Skeletal muscle satellite cell (primary cell): ENCODE data around the gene IGF2.
"Not testable (repeated sequence)": the region's sequence is repeated elsewhere in the genome, so short reads cannot be mapped to it uniquely, and the experiment has no call there.

ENCODE experiments used
- H3K27me3 ChIP-seq: 2 replicates; pipeline ENCODE4 v1.7.0; 2013; ENCODE audit warnings: low read length; ENCODE audit not compliant: control insufficient read depth, insufficient read depth
- H3K36me3 ChIP-seq: 2 replicates; pipeline ENCODE4 v1.7.0; 2013; ENCODE audit warnings: mild to moderate bottlenecking, control low read depth, low read length; ENCODE audit not compliant: insufficient read depth
- H3K4me1 ChIP-seq: 2 replicates; pipeline ENCODE4 v1.7.0; 2013; ENCODE audit warnings: low read length; ENCODE audit not compliant: control insufficient read depth, insufficient read depth
- H3K4me2 ChIP-seq: 2 replicates; pipeline ENCODE4 v1.7.0; 2013; ENCODE audit warnings: mild to moderate bottlenecking, low read length
- H3K4me3 ChIP-seq: 2 replicates; pipeline ENCODE4 v1.7.0; 2013; ENCODE audit warnings: low read length
- H3K9ac ChIP-seq: 2 replicates; pipeline ENCODE4 v1.7.0; 2013; ENCODE audit warnings: mild to moderate bottlenecking, low read depth, low read length, moderate library complexity
- H3K9me3 ChIP-seq: replicated peaks from 2 replicates; pipeline ENCODE4 v1.7.0; 2013; ENCODE audit warnings: mild to moderate bottlenecking, control low read depth, low read length

Gene IGF2

DNA sequence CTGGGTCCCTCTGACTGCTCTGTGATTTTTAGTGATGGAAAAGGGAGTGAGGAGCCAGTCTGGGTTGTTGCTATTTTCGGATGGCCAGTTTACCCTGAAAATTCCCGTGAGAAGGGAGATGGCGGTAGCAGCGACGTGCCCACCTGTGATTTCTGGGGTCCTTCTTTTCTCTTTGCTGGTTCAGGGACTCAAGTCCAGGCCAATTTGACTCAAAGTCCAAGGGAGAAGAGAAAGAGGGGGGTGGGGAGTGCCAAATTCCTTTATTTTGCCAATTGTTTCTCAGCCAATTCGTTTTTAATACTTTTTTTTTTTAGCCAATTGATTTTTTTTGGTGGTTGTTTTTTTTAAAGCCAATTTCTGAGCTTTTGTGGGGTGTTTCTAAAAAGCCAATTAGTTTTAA lies 6.9 kb downstream of the IGF2 start:
- H3K36me3 ChIP-seq: peaks cover 5% of the 10 kb centered on the region
- H3K9ac ChIP-seq: no peak overlapping the region
- H3K4me2 ChIP-seq: no peak overlapping the region
- H3K4me1 ChIP-seq: peaks cover 10% of the 10 kb centered on the region
- H3K27me3 ChIP-seq: peaks cover 3% of the 10 kb centered on the region
- H3K9me3 ChIP-seq: no peaks in the 10 kb centered on the region
- no peak overlapping the region for H3K4me3 ChIP-seq

DNA sequence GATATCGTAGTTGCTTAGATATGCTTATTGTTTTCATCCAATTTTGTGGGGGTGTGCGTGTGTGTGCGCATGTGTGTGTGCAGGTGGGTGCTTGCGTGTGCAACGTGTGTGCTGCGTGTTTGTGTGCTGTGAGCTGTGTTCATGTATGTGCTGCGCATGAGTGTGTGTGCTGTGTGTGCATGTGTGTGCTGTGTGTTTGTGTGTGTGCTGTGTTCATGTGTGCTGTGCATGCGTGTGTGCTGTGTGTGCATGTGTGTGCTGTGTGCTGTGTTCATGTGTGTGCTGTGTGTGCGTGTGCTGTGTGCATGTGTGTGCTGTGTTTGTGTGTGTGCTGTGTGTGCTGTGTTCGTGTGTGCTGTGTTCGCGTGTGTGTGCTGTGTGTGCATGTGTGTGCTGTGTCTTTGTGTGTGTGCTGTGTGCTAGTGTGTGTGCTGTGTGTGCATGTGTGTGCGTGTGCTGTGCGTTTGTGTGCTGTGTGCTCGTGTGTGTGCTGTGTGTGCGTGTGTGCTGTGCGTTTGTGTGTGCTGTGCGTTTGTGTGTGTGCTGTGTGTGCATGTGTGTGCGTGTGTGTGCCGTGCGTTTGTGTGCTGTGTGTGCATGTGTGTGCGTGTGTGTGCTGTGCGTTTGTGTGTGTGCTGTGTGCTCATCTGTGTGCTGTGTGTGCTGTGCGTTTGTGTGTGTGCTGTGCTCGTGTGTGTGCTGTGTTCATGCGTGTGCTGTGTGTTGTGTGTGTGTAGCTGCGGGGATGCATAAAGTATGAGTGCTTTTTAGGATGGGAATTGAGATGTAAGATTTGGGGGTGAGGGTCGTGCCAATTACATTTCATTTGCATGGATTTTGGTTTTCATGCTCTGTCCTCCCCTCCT lies 7.6 kb downstream of the IGF2 start:
- Histone ChIP-seq H3K4me1 (peaks cover 10% of the 10 kb centered on the region), H3K27me3 (peaks cover 3% of the 10 kb centered on the region), H3K9me3 (no peaks in the 10 kb centered on the region), H3K36me3 (peaks cover 5% of the 10 kb centered on the region), H3K9ac (no peak overlapping the region), H3K4me2 (no peak overlapping the region), H3K4me3 (no peak overlapping the region)

DNA sequence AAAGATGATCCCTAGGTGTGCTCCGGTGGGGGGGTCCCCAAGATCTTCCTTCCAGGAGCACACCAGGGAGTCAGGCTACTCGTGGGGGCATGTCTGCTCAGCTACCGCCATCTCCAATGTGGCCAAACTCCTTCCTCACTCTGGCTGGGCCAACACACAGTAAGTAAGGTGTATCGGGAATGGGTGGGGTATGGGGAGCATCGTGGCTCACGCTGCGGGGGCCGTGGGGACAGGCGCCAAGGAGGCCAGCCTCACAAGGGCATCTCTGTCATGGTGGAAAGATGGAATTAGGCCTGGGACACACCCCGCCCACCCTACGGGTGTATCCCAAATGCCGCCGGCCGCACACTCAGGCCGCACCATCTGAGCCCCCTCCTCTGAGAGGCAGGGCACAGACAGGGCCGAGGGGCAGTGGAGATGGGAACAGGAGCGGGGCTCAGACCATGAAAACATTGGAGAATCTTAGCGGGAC lies 8.3 kb downstream of the IGF2 start:
- Histone ChIP-seq H3K36me3 (peaks cover 5% of the 10 kb centered on the region), H3K9ac (no peak overlapping the region), H3K9me3 (no peaks in the 10 kb centered on the region), H3K4me3 (no peak overlapping the region), H3K4me1 (peaks cover 4% of the 10 kb centered on the region), H3K27me3 (peaks cover 3% of the 10 kb centered on the region), H3K4me2 (no peak overlapping the region)

DNA sequence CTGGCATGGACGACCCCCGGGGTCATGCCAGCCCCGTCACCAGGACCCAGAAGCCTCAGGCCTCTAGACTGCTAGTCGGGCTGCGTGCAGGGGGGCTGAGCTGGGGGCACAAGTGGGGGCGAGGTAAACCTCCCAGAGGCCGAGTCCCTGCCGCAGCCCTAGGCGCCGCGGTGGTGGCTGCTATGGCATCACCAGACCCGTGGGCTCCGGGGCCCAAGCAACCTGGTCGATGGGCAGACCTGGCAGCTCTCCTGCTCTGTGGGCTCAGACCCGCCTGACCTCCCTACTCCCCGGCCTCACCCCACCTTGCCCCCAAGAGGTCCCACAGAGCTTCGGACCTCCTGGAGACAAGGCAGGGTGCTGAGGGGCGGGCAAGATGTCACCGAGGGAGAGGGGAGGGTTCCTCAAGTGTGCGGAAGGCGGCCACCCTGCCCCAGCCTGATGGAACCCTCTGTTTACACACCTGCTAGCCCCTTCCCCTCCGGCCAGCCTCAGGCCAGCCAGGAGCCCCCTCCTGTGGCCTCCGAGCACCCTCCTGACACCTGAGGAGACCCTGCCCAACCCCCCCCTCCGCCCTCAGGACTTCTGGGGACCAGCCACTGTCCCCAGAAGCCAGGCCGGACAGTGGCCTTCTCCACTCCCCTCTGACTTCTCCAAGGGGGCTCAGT lies 9.4 kb downstream of the IGF2 start:
- Histone ChIP-seq H3K36me3 (peaks cover 5% of the 10 kb centered on the region), H3K9ac (no peak overlapping the region), H3K4me3 (no peak overlapping the region), H3K4me2 (no peak overlapping the region), H3K27me3 (peaks cover 3% of the 10 kb centered on the region), H3K9me3 (no peaks in the 10 kb centered on the region), H3K4me1 (no peaks in the 10 kb centered on the region)

DNA sequence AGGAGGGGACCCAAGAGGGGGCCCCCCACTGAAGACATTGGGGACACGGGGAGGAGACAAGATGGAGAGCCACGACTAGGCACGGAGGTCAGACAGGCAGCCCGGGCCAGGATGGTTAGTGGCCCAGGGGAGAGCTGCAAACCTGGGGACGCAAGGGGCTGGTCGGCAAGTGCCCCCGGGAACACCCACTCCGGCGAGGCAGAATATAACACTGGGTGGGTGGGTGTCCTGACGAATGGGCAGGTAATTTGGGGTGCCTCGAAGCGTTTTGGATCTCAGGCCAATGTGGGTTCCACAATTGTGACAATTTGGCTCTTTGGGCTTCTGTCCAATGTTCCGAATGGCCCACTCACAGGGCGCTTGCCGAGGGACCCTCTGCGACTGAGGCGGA lies 9.9 kb downstream of the IGF2 start:
- no peaks in the 10 kb centered on the region for H3K9me3 ChIP-seq
- H3K4me2 ChIP-seq: no peak overlapping the region
- no peak overlapping the region for H3K9ac ChIP-seq
- peaks cover 3% of the 10 kb centered on the region for H3K27me3 ChIP-seq
- H3K36me3 ChIP-seq: peaks cover 5% of the 10 kb centered on the region
- no peaks in the 10 kb centered on the region for H3K4me1 ChIP-seq
- H3K4me3 ChIP-seq: no peak overlapping the region

DNA sequence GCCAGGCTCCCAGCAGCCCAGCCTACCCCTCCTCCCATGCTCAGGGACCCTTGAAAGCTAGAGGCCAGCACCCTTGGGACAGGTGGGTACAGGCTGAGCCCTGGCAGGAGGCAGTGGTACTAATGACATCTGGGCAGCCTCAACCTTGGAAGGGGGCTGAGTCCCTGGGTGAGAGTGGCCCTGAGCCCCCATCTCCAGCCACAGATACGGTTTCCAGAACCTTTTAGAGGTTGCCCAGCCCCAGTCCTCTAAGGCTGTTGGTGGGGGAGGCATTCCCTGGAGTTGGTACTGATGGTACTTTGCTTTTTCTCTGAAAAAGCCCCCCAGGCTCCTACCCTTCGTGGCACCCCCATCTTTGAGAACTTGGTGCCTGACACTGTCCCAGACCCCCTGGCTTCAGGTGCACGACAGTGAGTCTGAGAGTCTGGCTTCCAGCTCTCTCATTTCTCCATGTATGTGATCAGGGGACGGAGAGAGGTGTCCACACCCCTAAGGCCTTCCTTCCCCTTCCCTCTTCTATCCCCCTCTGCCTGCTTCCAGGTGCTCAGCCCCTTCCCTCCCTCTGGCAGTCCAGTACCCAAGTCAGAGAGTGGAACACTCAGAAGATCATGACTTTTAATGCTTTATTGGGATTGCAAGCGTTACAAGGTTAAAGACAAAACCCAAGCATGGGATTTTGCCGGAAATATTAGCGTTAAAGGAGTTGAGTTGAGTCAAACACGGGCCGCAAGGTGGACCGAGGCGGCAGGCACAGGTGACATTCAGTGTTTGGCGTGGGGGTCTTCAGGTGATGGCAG lies 10.5 kb downstream of the IGF2 start:
- H3K27me3 ChIP-seq: peaks cover under 1% of the 10 kb centered on the region
- peaks cover 5% of the 10 kb centered on the region for H3K36me3 ChIP-seq
- H3K9ac ChIP-seq: no peak overlapping the region
- no peak overlapping the region for H3K4me3 ChIP-seq
- no peak overlapping the region for H3K4me2 ChIP-seq
- H3K4me1 ChIP-seq: no peaks in the 10 kb centered on the region
- H3K9me3 ChIP-seq: no peaks in the 10 kb centered on the region

DNA sequence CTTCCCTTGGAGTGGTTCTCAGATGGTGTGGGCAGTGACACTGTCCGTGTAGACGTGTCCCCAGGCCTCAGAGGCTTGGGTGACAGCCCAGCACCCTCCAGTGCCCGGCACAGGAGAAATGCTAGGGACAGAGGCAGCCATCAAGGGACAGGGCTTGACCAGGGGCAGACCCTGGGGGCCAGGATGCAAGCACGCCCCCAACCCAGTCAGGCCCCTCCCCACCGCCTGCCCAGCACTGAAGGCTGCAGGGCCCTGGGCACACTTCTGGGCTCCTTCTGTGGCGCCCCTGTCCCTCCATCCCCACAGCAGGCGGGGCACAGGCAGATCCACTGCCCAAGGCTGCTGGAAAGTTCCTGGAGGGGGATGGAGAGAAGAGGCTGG lies 11.1 kb downstream of the IGF2 start:
- Histone ChIP-seq H3K9ac (no peak overlapping the region), H3K4me1 (peaks cover 4% of the 10 kb centered on the region), H3K4me2 (no peak overlapping the region), H3K9me3 (no peaks in the 10 kb centered on the region), H3K27me3 (no peaks in the 10 kb centered on the region), H3K36me3 (peaks cover under 1% of the 10 kb centered on the region), H3K4me3 (no peak overlapping the region)

DNA sequence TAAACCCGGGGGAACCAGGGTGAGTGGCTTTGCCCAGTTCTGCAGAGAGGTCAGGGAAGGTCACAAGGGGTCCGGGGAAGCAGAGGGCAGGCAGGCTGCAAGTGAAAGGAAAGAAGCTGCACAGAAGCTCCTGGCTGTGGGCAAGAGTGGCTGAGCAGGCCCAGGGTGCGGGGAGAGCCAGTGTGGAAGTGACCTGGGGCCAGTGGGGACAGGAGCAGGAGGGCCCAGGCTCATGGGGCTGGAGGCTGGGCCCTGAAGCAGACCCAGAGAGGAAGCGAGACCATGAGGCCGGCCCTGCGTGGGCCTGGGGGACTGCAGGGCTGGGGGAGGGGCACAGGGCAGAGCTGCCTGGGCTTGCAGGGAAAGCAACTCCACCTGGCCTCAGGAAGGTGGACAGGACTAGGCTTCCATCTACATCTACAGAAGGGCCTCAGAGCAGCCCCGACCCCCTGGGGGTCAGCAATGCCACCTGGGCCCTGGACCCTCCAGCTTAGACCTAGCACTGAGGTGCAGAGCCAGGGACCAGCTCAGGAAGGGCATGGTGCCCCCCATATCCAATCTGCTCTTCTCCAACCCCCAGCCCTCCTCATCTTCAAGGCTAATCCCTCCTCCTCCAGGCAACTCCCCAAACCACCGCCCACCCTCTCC lies 11.6 kb downstream of the IGF2 start:
- Histone ChIP-seq H3K4me1 (peaks cover 7% of the 10 kb centered on the region), H3K4me3 (no peak overlapping the region), H3K27me3 (no peaks in the 10 kb centered on the region), H3K9me3 (no peaks in the 10 kb centered on the region), H3K4me2 (no peak overlapping the region), H3K9ac (no peak overlapping the region), H3K36me3 (no peaks in the 10 kb centered on the region)

DNA sequence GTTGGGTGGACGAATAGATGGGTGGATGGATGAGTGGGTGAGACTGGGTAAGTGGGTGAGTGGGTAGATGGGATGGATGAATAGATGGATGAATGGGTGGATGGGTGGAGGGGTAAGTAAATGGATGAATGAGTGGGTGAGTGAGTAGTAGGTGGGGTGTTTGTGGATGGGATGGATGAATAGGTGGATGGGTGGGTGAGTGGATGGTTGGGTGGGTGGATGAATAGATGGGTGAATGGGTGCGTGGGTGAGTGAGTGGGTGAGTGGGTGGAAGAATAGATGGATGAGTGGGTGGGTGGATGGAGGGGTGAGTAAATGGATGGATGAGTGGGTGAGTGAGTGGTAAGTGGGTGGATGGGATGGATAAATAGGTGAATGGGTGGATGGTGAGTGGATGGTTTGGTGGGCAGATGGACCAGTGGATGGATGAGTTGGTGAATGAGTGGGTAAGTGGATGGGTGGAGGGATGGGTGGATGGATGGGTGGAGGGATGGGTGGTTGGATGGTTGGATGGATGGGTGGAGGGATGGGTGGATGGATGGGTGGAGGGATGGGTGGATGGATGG lies 12.6 kb downstream of the IGF2 start:
- H3K36me3 ChIP-seq: no peaks in the 10 kb centered on the region
- H3K9ac ChIP-seq: no peak overlapping the region
- no peaks in the 10 kb centered on the region for H3K9me3 ChIP-seq
- peaks cover 16% of the 10 kb centered on the region for H3K4me1 ChIP-seq
- no peak overlapping the region for H3K4me3 ChIP-seq
- H3K27me3 ChIP-seq: no peaks in the 10 kb centered on the region
- no peak overlapping the region for H3K4me2 ChIP-seq

DNA sequence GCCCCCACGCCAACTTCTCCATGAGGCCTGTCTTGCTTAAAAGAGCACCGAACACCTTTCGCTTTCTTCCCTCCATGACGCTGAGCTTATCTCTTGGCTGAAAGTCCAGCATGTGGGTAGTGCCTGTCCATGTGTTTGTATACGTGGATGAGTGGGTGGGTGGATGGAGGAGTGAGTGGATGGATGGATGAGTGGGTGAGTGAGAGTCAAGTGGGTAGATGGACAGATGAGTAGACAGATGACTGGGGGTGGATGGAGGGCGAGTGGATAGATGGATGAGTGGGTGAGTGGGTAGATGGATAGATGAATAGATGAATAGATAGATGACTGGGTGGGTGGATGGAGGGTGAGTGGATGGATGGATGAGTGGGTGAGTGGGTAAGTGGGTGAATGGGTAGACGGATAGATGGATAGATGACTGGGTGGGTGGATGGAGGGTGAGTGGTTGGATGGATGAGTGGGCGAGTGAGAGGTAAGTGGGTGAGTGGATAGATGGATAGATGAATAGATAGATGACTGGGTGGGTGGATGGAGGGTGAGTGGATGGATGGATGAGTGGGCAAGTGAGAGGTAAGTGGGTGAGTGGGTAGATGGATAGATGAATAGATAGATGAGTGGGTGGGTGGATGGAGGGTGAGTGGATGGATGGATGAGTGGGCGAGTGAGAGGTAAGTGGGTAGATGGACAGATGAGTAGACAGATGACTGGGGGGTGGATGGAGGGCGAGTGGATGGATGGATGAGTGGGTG lies 14.3 kb downstream of the IGF2 start:
- H3K4me3 ChIP-seq, H3K36me3 ChIP-seq, H3K4me2 ChIP-seq, H3K27me3 ChIP-seq, H3K9me3 ChIP-seq, H3K9ac ChIP-seq: not testable (repeated sequence)
- peaks cover 16% of the 10 kb centered on the region for H3K4me1 ChIP-seq
